ENCODE data around the gene EGR1. TPM values are rescaled to one million over a fixed set of nuclear protein-coding genes. Genes with fewer than 3 reads are reported as not detected.

Gene EGR1
- total and polyA plus RNA-seq, 2 of the 4 experiments (the other 2 are of a cell fraction): 2.9 to 104 TPM

GRCh38 chr5:138438003-138438723 is 27.1 kb upstream of the EGR1 start:
- H2BK20ac ChIP-seq (ENCODE audit: low read depth, low read length): no peak overlapping the region
- 0 out of 2 replicates have a peak overlapping the region, but pooled peaks have one; percentile 0 for H3K4ac ChIP-seq (ENCODE audit: low read depth, low read length)
- no peak overlapping the region for H3K14ac ChIP-seq (replicated peaks; ENCODE audit: low read depth, low read length)
- no peak overlapping the region for H3K27ac ChIP-seq (ENCODE audit: insufficient read depth, low read length)
- peaks cover 9% of the 10 kb centered on the region; the same call in 1 of the 2 replicates for H3K4me1 ChIP-seq (ENCODE audit: control insufficient read depth, insufficient read depth, low read length)
- intact Hi-C loops (cut with micrococcal nuclease): no loop called here
- no peak overlapping the region for H2BK15ac ChIP-seq (ENCODE audit: low read depth, low read length)
- H2AK5ac ChIP-seq (ENCODE audit: low read depth, low read length): peak overlapping the region; percentile 58; the same call in 1 of the 2 replicates
- H3K27me3 ChIP-seq (ENCODE audit: control insufficient read depth, insufficient read depth, low read length): no peaks in the 10 kb centered on the region
- peaks cover 15% of the 10 kb centered on the region for H3K36me3 ChIP-seq (ENCODE audit: control insufficient read depth, insufficient read depth, low read length)
- CTCF ChIA-PET: interaction anchor here (0.9 to 2.0 kb wide), 2 partner anchors 11 to 12 kb away, joined by 3 to 6 read pairs; no protein-coding TSS in a partner anchor
- no peak overlapping the region for H4K91ac ChIP-seq (ENCODE audit: insufficient read depth, low read depth, low read length)
- H3K9me1 ChIP-seq (ENCODE audit: insufficient read depth, low read length): peaks cover 7% of the 10 kb centered on the region; the same call in 1 of the 2 replicates
- peak overlapping the region; percentile 53 for H3K4me3 ChIP-seq (ENCODE audit: insufficient read depth, low read depth, low read length)
- H4K8ac ChIP-seq (ENCODE audit: low read depth in 2 of 2, low read length in 2 of 2): no peak overlapping the region
- H2BK5ac ChIP-seq (ENCODE audit: low read depth, low read length, poor library complexity, severe bottlenecking): no peak overlapping the region
- H2AK9ac ChIP-seq (replicated peaks; ENCODE audit: low read depth, low read length, poor library complexity): peak overlapping the region; percentile 82
- 100% methylated on average over 1 of the region's 11 CpGs; no CpG with 5 or more reads in 1 of the 2 experiments for WGBS, 2 experiments (ENCODE audit: extremely low coverage in 2 of 2, insufficient read length in 1 of 2)
- no peak overlapping the region for H4K5ac ChIP-seq (ENCODE audit: low read depth, low read length)
- BruUV-seq (replicated peaks): no TSS peak
- H3K56ac ChIP-seq (ENCODE audit: extremely low read depth, insufficient read depth, low read length): no peak overlapping the region
- H3K4me2 ChIP-seq (ENCODE audit: low read depth, low read length): peak overlapping the region; percentile 90
- in situ Hi-C loops (cut with MboI; ENCODE audit: low sequenced_read_pairs): no loop called here
- H3K23ac ChIP-seq (ENCODE audit: low read depth, low read length): peak overlapping the region; percentile 1; the same call in 1 of the 2 replicates
- dilution Hi-C loops (cut with HindIII; ENCODE audit: low sequenced_read_pairs, unreplicated experiment): no loop called here
- ATAC-seq (ENCODE audit: low read depth) (no peak), DNase-seq (no peak)
- peak overlapping the region; percentile 34; the same call in 1 of the 2 replicates for H3K9ac ChIP-seq (ENCODE audit: low read depth, low read length)
- no peak overlapping the region for H2BK120ac ChIP-seq (ENCODE audit: low read depth, low read length)
- H3K9me3 ChIP-seq (ENCODE audit: control insufficient read depth, insufficient read depth, low read length): no peaks in the 10 kb centered on the region
- TF ChIP-seq MAFK (IDR thresholded peaks at IDR 0.05; ENCODE audit: low read depth, low read length) (no peak), RAD21 (IDR thresholded peaks at IDR 0.05; ENCODE audit: low read length) (no peak), POLR2A (IDR thresholded peaks at IDR 0.05; ENCODE audit: low read depth, low read length) (no peak), CEBPB (IDR thresholded peaks at IDR 0.05; ENCODE audit: low read depth, low read length) (no peak), FOS (IDR thresholded peaks at IDR 0.05; ENCODE audit: low read depth, low read length) (no peak), BHLHE40 (IDR thresholded peaks at IDR 0.05; ENCODE audit: low read depth, low read length) (no peak), RCOR1 (IDR thresholded peaks at IDR 0.05; ENCODE audit: insufficient replicate concordance, low read length) (no peak), MXI1 (IDR thresholded peaks at IDR 0.05; ENCODE audit: borderline replicate concordance, low read depth, low read length) (no peak)
- TF ChIP-seq, protein P1, sequence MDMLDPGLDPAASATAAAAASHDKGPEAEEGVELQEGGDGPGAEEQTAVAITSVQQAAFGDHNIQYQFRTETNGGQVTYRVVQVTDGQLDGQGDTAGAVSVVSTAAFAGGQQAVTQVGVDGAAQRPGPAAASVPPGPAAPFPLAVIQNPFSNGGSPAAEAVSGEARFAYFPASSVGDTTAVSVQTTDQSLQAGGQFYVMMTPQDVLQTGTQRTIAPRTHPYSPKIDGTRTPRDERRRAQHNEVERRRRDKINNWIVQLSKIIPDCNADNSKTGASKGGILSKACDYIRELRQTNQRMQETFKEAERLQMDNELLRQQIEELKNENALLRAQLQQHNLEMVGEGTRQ (IDR thresholded peaks at IDR 0.05; ENCODE audit: low read depth, low read length): no peak
- 0 out of 2 replicates have a peak, but pooled peaks cover 6% of the 10 kb centered on the region for H4K20me1 ChIP-seq (ENCODE audit: insufficient read depth, low read length)
- peaks cover 0 to 8% of the 10 kb centered on the region in 2 experiments; a peak in 2 of 4 replicates for H3K79me1 ChIP-seq (ENCODE audit: low read depth in 1 of 2, low read length in 2 of 2)
- POLR2A ChIA-PET (ENCODE audit: unreplicated experiment): no interaction called here
- H2AFZ ChIP-seq (replicated peaks; ENCODE audit: low read length, poor library complexity): peak overlapping the region; percentile 92
- H3K18ac ChIP-seq (ENCODE audit: low read depth, low read length): no peak overlapping the region

Measured in IMR-90 (cell line).